H9 (cell line): Measurements from ENCODE around the gene NKD1. TPM values are rescaled to one million over a fixed set of nuclear protein-coding genes. Genes with fewer than 3 reads are reported as not detected.

Source experiments
- DNase-seq: peaks from one replicate; pipeline ENCODE4 v3.0.0-alpha.2; 2017
- H2AFZ ChIP-seq: one replicate; pipeline ENCODE4 v1.6.1; 2013; ENCODE audit warnings: mild to moderate bottlenecking, low read length, control low read depth, moderate library complexity
- H2AK5ac ChIP-seq: 2 replicates; pipeline ENCODE4 v1.6.1; 2013; ENCODE audit warnings: low read length, control low read depth, mixed read lengths; ENCODE audit not compliant: insufficient read length
- H2BK120ac ChIP-seq: one replicate; pipeline ENCODE4 v1.6.1; 2013; ENCODE audit warnings: low read depth, mild to moderate bottlenecking, low read length, control low read depth, inconsistent platforms; ENCODE audit not compliant: poor library complexity, severe bottlenecking
- H2BK12ac ChIP-seq: 2 replicates; pipeline ENCODE4 v1.6.1; 2013; ENCODE audit warnings: low read length, control low read depth, mixed read lengths, low read depth; ENCODE audit not compliant: insufficient read length
- H2BK15ac ChIP-seq: 2 replicates; pipeline ENCODE4 v1.6.1; 2013; ENCODE audit warnings: low read depth, low read length, control low read depth
- H2BK20ac ChIP-seq: one replicate; pipeline ENCODE4 v1.6.1; 2013; ENCODE audit warnings: low read depth, mild to moderate bottlenecking, low read length, control low read depth, inconsistent platforms; ENCODE audit not compliant: poor library complexity, severe bottlenecking
- H2BK5ac ChIP-seq: 2 replicates; pipeline ENCODE4 v1.6.1; 2013; ENCODE audit warnings: low read length, control low read depth, mixed read lengths; ENCODE audit not compliant: insufficient read length
- H3K14ac ChIP-seq: 2 replicates; pipeline ENCODE4 v1.6.1; 2013; ENCODE audit warnings: low read length, control low read depth; ENCODE audit not compliant: insufficient read depth
- H3K18ac ChIP-seq: 2 replicates; pipeline ENCODE4 v1.6.1; 2013; ENCODE audit warnings: low read depth, mild to moderate bottlenecking, mixed read lengths, low read length, control low read depth; ENCODE audit not compliant: insufficient read length
- H3K23ac ChIP-seq: 2 replicates; pipeline ENCODE4 v1.6.1; 2013; ENCODE audit warnings: low read length, control low read depth, mixed read lengths, low read depth; ENCODE audit not compliant: insufficient read length
- H3K23me2 ChIP-seq: 2 replicates; pipeline ENCODE4 v1.6.1; 2013; ENCODE audit warnings: low read depth, mild to moderate bottlenecking, mixed read lengths, low read length, control low read depth; ENCODE audit not compliant: insufficient read length, poor library complexity, severe bottlenecking
- H3K27ac ChIP-seq: 2 replicates; pipeline ENCODE4 v1.5.1; 2013; ENCODE audit warnings: low read length, control low read depth, mixed read lengths, low read depth; ENCODE audit not compliant: insufficient read length
- H3K27me3 ChIP-seq: 2 replicates; pipeline ENCODE4 v1.6.1; 2013; ENCODE audit warnings: low read length, control low read depth, inconsistent platforms; ENCODE audit not compliant: insufficient read depth
- H3K4ac ChIP-seq: 2 replicates; pipeline ENCODE4 v1.6.1; 2013; ENCODE audit warnings: low read depth, mild to moderate bottlenecking, control low read depth, inconsistent platforms, low read length, moderate library complexity
- H3K4me1 ChIP-seq: 2 replicates; pipeline ENCODE4 v1.6.1; 2013; ENCODE audit warnings: low read length, control low read depth, inconsistent platforms; ENCODE audit not compliant: insufficient read depth
- H3K4me2 ChIP-seq: 2 replicates; pipeline ENCODE4 v1.6.1; 2013; ENCODE audit warnings: low read length, control low read depth, mixed read lengths; ENCODE audit not compliant: insufficient read length, insufficient read depth
- H3K56ac ChIP-seq: 2 replicates; pipeline ENCODE4 v1.6.1; 2013; ENCODE audit warnings: low read depth, mild to moderate bottlenecking, mixed read lengths, low read length, control low read depth; ENCODE audit not compliant: insufficient read length
- H3K79me1 ChIP-seq: 2 replicates; pipeline ENCODE4 v1.6.1; 2013; ENCODE audit warnings: low read depth, mild to moderate bottlenecking, moderate library complexity, low read length, control low read depth, inconsistent platforms; ENCODE audit not compliant: insufficient read depth, poor library complexity, severe bottlenecking
- H3K79me2 ChIP-seq: 2 replicates; pipeline ENCODE4 v1.6.1; 2013; ENCODE audit warnings: low read length, control low read depth, inconsistent platforms; ENCODE audit not compliant: insufficient read depth
- H3K9ac ChIP-seq: 2 replicates; pipeline ENCODE4 v1.6.1; 2013; ENCODE audit warnings: low read length, control low read depth, mixed read lengths; ENCODE audit not compliant: insufficient read length; ENCODE audit errors: extremely low read depth
- H3K9me3 ChIP-seq: one replicate; pipeline ENCODE4 v1.6.1; 2013; ENCODE audit warnings: low read depth, low read length, inconsistent platforms; ENCODE audit not compliant: control insufficient read depth
- H3T11ph ChIP-seq: one replicate; pipeline ENCODE4 v1.6.1; 2013; ENCODE audit warnings: mild to moderate bottlenecking, low read length, control low read depth, inconsistent platforms
- H4K20me1 ChIP-seq: one replicate; pipeline ENCODE4 v1.6.1; 2013; ENCODE audit not compliant: control insufficient read depth, insufficient read length, insufficient read depth
- H4K5ac ChIP-seq: 2 replicates; pipeline ENCODE4 v1.6.1; 2013; ENCODE audit warnings: low read depth, mild to moderate bottlenecking, mixed read lengths, low read length, control low read depth; ENCODE audit not compliant: insufficient read length
- H4K8ac ChIP-seq: replicated peaks from 2 replicates; pipeline ENCODE4 v1.6.1; 2013; ENCODE audit warnings: low read length, control low read depth, mixed read lengths, low read depth; ENCODE audit not compliant: insufficient read length
- H4K91ac ChIP-seq: 2 replicates; pipeline ENCODE4 v1.6.1; 2013; ENCODE audit warnings: low read depth, mild to moderate bottlenecking, moderate library complexity, mixed read lengths, low read length, control low read depth; ENCODE audit not compliant: insufficient read length
- H3K27ac Mint-ChIP-seq, 3 experiments: 2 replicates in 2 of 3; 3 replicates in 1 of 3; pipeline ENCODE4 v1.8.0; 2020 to 2021; ENCODE audit warnings: mixed read lengths in 3 of 3, mild to moderate bottlenecking in 1 of 3, moderate library complexity in 1 of 3
- H3K27me3 Mint-ChIP-seq: 2 replicates; pipeline ENCODE4 v1.8.0; 2021; ENCODE audit warnings: low read depth, mild to moderate bottlenecking, moderate library complexity, mixed read lengths
- H3K36me3 Mint-ChIP-seq, 3 experiments: 2 replicates in 2 of 3; 3 replicates in 1 of 3; pipeline ENCODE4 v1.8.0; 2020 to 2021; ENCODE audit warnings: low read depth in 3 of 3, mixed read lengths in 3 of 3; ENCODE audit not compliant: insufficient read depth in 1 of 3
- H3K4me1 Mint-ChIP-seq, 2 experiments: 2 replicates each; pipeline ENCODE4 v1.8.0; 2020; ENCODE audit warnings: mixed read lengths in 2 of 2
- H3K4me3 Mint-ChIP-seq, 2 experiments: 2 replicates in 1 of 2; 3 replicates in 1 of 2; pipeline ENCODE4 v1.8.0; 2020 to 2021; ENCODE audit warnings: mild to moderate bottlenecking in 2 of 2, mixed read lengths in 2 of 2, moderate library complexity in 1 of 2
- H3K9me3 Mint-ChIP-seq, 2 experiments: 2 replicates in 1 of 2; 3 replicates in 1 of 2; pipeline ENCODE4 v1.8.0; 2020; ENCODE audit warnings: mild to moderate bottlenecking in 2 of 2, mixed read lengths in 2 of 2, moderate library complexity in 1 of 2
- CTCF ChIP-seq: fragments of 200-600 bp; sonication (generic); conservative IDR thresholded peaks from 3 replicates; pipeline ENCODE4 v1.8.0; 2021; ENCODE audit warnings: antibody characterized with exemption, mild to moderate bottlenecking
- WGBS: extraction: QIAGEN DNeasy Blood & Tissue Kit; methylation state at CpG from one replicate; pipeline ENCODE4 v1.1.7; 2013; ENCODE audit warnings: missing lambda C conversion rate, low lambda C conversion rate, mixed read lengths; ENCODE audit not compliant: insufficient read length; ENCODE audit errors: extremely low coverage; 5-methylcytosine and 5-hydroxymethylcytosine counted together
- total RNA-seq: library from RNA; stranded (reverse); gene quantifications from 2 replicates; pipeline ENCODE4 v1.2.1, GENCODE V29; 2021

The NKD1 gene
- total RNA-seq, 1 experiment from 2014 or later = 1.9 TPM

GRCh38 chr16:50610331-50611262 lies 62.4 kb downstream of the NKD1 start:
- H2BK12ac ChIP-seq = no peak overlapping the region
- peak; percentile 61 for DNase-seq
- no peak overlapping the region for H3K27ac ChIP-seq
- TF ChIP-seq CTCF = peak; percentile 32; the same call in 2 of the 3 replicates
- H3K56ac ChIP-seq = no peak overlapping the region
- H2AFZ ChIP-seq = no peak overlapping the region
- no peak overlapping the region for H4K91ac ChIP-seq
- no peaks in the 10 kb centered on the region for H3K9me3 ChIP-seq
- H3T11ph ChIP-seq = no peak overlapping the region
- no peak overlapping the region for H3K9ac ChIP-seq
- no peaks in the 10 kb centered on the region for H3K79me2 ChIP-seq
- no peak overlapping the region for H2AK5ac ChIP-seq
- H4K20me1 ChIP-seq = no peaks in the 10 kb centered on the region
- Mint-ChIP-seq H3K36me3 (no peaks in the 10 kb centered on the region; a peak in 1 of 7 replicates), H3K27ac (peak overlapping the region in 2 of 3 experiments; percentile 42 to 76; a peak in 5 of 7 replicates), H3K4me1 (peaks cover 37 to 43% of the 10 kb centered on the region in 2 experiments), H3K9me3 (no peaks in the 10 kb centered on the region), H3K27me3 (peaks cover 35% of the 10 kb centered on the region), H3K4me3 (peak overlapping the region in 1 of 2 experiments; percentile 58; a peak in 2 of 5 replicates)
- H4K5ac ChIP-seq = no peak overlapping the region
- WGBS = no CpG with 5 or more reads among the region's 21 CpGs
- H3K4me1 ChIP-seq = no peaks in the 10 kb centered on the region
- H3K4me2 ChIP-seq = no peak overlapping the region
- no peaks in the 10 kb centered on the region for H3K23me2 ChIP-seq
- no peak overlapping the region for H3K4ac ChIP-seq
- H4K8ac ChIP-seq = no peak overlapping the region
- no peak overlapping the region for H2BK20ac ChIP-seq
- H3K14ac ChIP-seq = no peak overlapping the region
- H2BK15ac ChIP-seq = no peak overlapping the region
- no peaks in the 10 kb centered on the region for H3K79me1 ChIP-seq
- no peak overlapping the region for H2BK120ac ChIP-seq
- no peak overlapping the region for H3K23ac ChIP-seq
- no peaks in the 10 kb centered on the region for H3K27me3 ChIP-seq
- no peak overlapping the region for H2BK5ac ChIP-seq
- H3K18ac ChIP-seq = no peak overlapping the region
